ENCODE results near the gene SLC38A6. TPM values are rescaled to one million over a fixed set of nuclear protein-coding genes. Genes with fewer than 3 reads are reported as not detected.
"Not testable (repeated sequence)": the region's sequence is repeated elsewhere in the genome, so short reads cannot be mapped to it uniquely, and the experiment has no call there.

The SLC38A6 gene
- total RNA-seq, 1 donor from 2014 or later, result 3.1 TPM

DNA sequence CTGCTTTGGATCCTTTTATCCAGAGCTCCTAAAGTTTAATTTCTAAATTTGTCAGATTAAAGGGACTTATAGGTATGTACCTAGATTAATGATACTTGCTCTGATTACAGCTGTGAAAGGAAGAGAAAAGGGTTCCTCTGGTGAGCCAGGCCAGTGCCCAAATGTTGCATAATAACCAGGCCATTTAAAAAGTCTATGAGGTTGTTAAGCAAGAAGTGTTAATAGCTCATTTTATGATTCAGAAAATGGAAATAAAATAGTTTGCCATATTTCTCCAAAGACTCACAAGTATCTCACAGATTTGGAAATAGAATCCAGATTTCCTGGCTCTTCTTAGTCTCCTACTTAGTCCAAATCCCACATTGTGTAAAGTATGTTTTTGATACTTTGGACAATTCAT, 67.6 kb downstream of the SLC38A6 start:
- no peak for ATAC-seq
- DNase-seq (ENCODE audit: low spot score), result no peak

GRCh38 chr14:61050417-61050816, 69.4 kb downstream of the SLC38A6 start:
- DNase-seq (ENCODE audit: low spot score), result no peak

DNA sequence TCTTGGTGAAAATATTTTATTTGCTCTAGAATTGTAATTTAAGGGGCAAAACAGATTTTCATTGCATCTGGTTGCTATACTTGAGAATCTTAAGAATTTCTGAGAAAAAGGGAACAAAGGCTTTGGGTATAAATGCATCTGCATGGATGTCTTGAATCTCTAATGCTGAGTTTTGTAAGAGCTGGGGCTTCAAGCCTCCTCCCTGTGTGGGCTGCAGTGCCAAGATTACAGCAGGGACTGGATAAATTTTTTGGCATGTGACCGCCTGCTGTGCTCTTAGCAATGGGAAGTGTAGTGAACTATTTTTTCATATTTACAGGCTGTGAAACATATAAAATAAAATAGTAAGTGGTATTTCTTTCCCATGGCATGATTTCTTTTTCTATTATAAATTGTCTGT, 70.0 kb downstream of the SLC38A6 start:
- no peak for DNase-seq (ENCODE audit: low spot score)
- no peak for ATAC-seq

More at GRCh38 chr14:61050417-61050816, 69.4 kb downstream of the SLC38A6 start:
- no peak for ATAC-seq

GRCh38 chr14:61051621-61052020, 70.6 kb downstream of the SLC38A6 start:
- ATAC-seq, result no peak
- DNase-seq (ENCODE audit: low spot score), result no peak

- no peak for DNase-seq (ENCODE audit: low spot score)
- ATAC-seq, result no peak
These were observed 82.4 kb downstream of the SLC38A6 start for GRCh38 chr14:61063461-61063860.

DNA sequence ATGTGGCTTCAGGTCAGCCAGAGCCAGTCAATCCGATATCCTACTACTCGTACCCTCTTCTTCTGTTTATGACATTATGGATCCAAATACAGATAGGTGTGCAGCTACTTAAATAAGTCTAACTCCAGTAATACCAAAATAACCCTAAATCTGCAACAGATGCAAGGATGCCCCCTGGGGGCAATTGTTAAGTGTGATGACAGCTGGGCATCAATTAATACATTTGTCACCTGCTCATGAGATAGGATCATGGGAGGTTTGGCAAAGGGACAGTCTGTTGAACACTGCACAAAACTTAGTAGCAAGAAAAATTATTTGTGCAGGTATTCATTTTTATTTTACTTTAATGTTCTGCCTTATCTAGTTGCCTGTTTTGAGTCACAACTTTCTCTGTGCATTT, 83.2 kb downstream of the SLC38A6 start:
- ATAC-seq, result no peak

DNA sequence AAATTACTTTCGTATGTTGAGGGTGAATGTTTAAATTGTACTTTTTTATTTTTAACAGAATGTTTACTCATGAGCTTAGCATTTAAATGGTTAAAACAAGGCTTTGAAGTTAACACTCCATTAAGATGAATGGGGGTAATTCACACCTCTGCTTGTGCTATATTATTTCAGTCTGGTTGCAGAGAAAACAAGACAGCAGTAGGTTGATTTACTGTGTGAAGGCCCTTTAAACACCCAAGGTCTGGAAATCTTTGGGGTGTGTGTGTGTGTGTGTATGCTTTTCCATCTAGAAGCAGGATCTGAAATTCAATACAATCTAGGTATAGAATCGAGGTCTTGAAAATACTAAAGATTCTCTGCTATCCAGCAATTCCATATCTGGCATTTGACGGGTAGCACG, 83.8 kb downstream of the SLC38A6 start:
- ATAC-seq (no peak), DNase-seq (ENCODE audit: low spot score) (no peak)

More for the DNA sequence above, 83.2 kb downstream of the SLC38A6 start:
- no peak for DNase-seq (ENCODE audit: low spot score)

DNA sequence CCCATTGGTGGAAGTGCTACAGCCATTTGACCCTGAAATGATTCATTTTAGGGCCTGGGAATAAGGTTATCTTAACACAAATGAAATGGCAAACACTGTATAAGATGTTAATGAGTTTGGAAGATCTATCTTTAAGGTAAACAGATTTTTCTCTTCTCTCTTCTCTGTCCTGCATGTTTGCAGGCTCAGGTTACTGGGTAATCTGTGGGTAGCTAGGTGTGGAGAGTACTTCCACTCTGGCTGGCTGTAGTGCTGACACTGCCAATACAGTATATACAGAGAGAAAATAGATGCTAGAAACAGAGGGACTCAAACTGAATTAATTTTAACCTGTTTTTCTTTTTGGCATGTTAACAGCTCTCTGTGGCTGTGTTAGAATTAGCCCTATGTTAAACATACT, 84.6 kb downstream of the SLC38A6 start:
- no peak for ATAC-seq

GRCh38 chr14:61072442-61072841, 91.4 kb downstream of the SLC38A6 start:
- DNase-seq (ENCODE audit: low spot score); ATAC-seq: not testable (repeated sequence)

More for the DNA sequence above, 84.6 kb downstream of the SLC38A6 start:
- no peak for DNase-seq (ENCODE audit: low spot score)

GRCh38 chr14:61074852-61075251, 93.8 kb downstream of the SLC38A6 start:
- ATAC-seq, result no peak
- no peak for DNase-seq (ENCODE audit: low spot score)

GRCh38 chr14:61076556-61076955, 95.5 kb downstream of the SLC38A6 start:
- ATAC-seq (no peak), DNase-seq (ENCODE audit: low spot score) (no peak)

DNA sequence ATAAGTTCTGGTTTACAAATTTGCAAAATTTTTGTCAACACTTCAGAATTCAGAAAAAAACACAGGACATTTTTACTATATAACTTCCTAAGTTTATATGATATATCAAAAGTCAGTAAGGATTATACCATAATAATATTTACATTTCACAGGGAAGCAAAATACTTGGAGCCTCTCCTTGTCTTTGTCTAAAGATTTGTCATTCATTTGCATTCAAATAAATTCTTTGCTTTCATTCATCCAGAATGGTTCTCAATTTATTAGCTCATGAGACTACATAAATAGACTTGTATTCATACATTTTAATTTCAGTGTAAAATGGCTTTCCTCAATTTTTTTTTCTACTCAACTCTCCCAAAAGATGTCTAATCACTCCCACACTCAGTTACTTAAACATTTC, 96.4 kb downstream of the SLC38A6 start:
- no peak for ATAC-seq

GRCh38 chr14:61077951-61078720, 97.1 kb downstream of the SLC38A6 start:
- no peak for DNase-seq (ENCODE audit: low spot score)
- ATAC-seq, result no peak

More for the DNA sequence above, 96.4 kb downstream of the SLC38A6 start:
- DNase-seq (ENCODE audit: low spot score), result no peak

GRCh38 chr14:61080591-61081010, 99.6 kb downstream of the SLC38A6 start:
- ATAC-seq (no peak), DNase-seq (ENCODE audit: low spot score) (no peak)

- no peak for ATAC-seq
These were observed 107.0 kb downstream of the SLC38A6 start for GRCh38 chr14:61088081-61088480.

GRCh38 chr14:61089126-61089750, 108.2 kb downstream of the SLC38A6 start:
- ATAC-seq (no peak), DNase-seq (ENCODE audit: low spot score) (no peak)

More at GRCh38 chr14:61088081-61088480, 107.0 kb downstream of the SLC38A6 start:
- no peak for DNase-seq (ENCODE audit: low spot score)

DNA sequence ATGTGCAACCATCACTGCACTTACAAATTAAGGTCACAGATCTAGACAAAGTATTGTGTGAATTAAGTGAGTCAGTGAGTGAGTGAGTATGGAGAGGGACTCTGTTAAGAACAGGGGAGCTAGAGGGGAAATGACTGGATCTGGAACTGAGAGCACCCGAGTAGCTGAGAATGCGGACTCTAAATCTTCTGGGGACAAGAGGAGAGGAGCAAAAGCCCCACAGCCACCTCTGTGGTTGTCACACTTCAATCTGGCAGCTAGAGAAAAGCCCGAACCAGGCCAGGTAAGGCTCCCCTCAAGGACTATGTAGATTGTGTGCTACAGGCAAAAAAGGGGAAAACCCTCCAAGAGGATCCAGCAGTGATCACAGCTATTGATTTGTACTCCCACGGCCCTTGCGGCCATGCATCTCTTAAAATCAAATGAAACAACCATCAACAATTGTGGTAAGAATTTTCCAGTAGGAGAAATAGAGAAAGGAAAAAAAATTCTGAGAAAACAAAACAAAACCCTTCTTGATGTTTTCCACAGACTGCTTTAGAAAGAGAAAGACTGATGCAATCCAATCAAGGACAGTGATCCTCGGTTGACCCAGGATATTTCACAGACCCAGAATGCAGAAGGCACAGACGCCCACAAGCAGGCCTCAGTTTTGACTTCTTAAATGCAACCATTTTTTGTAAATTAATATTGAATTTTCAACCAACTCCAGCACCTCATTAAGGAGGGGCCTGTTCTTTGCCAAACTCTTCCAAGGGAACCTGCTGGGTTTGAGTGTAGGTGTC, 109.6 kb downstream of the SLC38A6 start:
- DNase-seq (ENCODE audit: low spot score) (no peak), ATAC-seq (peak; percentile 44)

DNA sequence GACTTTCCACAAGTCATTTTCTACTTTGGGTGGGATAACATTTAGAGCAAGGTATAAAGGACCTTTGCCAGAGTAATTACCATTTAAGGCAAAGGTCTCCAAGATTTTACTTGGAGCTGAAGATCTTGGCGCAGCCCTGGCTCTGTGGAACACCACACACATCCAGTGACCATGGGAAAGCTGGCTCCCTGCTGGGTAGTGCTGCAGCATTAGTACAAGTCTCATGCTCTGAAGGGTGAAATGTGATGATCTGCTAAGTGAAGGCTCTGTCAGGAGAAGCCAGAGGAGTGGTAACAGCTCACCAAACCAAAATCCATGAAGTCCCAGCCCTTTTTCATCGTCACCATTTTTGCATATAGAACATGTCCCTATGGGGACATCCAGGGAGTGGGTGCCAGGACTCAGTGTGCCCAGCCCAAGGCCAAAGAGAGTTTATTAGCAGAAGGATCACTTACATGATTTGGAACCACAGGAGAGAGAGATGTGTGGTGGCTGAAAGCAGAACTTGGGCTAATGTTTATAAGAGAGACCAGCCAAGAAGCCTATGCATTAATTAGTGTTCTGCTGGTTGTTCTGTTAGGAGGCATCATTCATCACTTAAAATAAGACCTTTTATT, 110.7 kb downstream of the SLC38A6 start:
- ATAC-seq, result no peak
- DNase-seq (ENCODE audit: low spot score), result no peak

- ATAC-seq; DNase-seq (ENCODE audit: low spot score): not testable (repeated sequence)
These were observed 117.1 kb downstream of the SLC38A6 start for GRCh38 chr14:61098096-61098495.

- DNase-seq (ENCODE audit: low spot score) (no peak), ATAC-seq (no peak)
These were observed 117.7 kb downstream of the SLC38A6 start for GRCh38 chr14:61098721-61099120.

- no peak for DNase-seq (ENCODE audit: low spot score)
- ATAC-seq, result no peak
These were observed 118.3 kb downstream of the SLC38A6 start for GRCh38 chr14:61099216-61099835.
